ENCODE measurements around the gene SELENOP.
"Not testable (repeated sequence)": the region's sequence is repeated elsewhere in the genome, so short reads cannot be mapped to it uniquely, and the experiment has no call there.

The SELENOP gene

DNA sequence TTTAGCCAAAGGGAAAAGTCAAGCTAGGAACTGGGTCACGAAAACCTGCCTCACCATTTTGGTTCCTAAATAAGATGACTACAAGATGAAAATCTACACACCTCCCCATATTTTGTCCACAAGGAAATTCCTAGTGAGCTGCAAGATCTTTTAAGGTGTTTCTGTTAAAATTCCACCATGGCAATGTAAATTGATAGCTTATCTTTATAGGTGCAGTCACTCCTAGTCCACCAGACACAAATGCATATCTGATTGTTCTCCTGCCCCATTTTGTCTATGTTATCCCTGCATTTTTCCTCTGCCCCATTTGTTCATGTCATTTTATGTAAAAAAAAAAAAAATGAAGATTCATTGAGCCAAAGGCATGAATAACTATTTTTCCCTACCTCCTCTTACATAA, 41.1 kb upstream of the SELENOP start:
- TF ChIP-seq, protein P1, sequence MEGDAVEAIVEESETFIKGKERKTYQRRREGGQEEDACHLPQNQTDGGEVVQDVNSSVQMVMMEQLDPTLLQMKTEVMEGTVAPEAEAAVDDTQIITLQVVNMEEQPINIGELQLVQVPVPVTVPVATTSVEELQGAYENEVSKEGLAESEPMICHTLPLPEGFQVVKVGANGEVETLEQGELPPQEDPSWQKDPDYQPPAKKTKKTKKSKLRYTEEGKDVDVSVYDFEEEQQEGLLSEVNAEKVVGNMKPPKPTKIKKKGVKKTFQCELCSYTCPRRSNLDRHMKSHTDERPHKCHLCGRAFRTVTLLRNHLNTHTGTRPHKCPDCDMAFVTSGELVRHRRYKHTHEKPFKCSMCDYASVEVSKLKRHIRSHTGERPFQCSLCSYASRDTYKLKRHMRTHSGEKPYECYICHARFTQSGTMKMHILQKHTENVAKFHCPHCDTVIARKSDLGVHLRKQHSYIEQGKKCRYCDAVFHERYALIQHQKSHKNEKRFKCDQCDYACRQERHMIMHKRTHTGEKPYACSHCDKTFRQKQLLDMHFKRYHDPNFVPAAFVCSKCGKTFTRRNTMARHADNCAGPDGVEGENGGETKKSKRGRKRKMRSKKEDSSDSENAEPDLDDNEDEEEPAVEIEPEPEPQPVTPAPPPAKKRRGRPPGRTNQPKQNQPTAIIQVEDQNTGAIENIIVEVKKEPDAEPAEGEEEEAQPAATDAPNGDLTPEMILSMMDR (IDR thresholded peaks at IDR 0.05; ENCODE audit: extremely low read depth, missing control alignments) = no peak
- DNase-seq (ENCODE audit: low spot score) = no peak

DNA sequence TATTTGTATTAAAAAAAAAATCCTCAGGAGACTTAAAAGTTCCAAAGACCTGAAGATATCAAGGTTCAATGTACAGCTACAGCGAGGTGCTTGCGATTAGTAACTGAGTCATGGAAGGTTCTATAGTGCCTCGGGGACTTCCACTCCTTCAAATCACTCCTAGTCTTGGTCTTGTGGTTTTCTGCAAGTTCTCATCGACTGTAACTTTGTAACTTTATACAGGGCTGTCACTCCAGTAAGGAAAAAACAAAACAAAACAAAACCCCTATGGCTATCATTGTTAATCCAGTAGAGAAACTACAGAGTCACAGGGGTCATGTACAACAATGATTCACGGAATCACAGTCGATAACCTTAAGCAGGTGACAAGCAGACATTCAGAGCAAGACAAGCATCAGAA, 39.8 kb upstream of the SELENOP start:
- TF ChIP-seq, protein P1 (IDR thresholded peaks at IDR 0.05; ENCODE audit: extremely low read depth, missing control alignments) = no peak
- no peak for DNase-seq (ENCODE audit: low spot score)

DNA sequence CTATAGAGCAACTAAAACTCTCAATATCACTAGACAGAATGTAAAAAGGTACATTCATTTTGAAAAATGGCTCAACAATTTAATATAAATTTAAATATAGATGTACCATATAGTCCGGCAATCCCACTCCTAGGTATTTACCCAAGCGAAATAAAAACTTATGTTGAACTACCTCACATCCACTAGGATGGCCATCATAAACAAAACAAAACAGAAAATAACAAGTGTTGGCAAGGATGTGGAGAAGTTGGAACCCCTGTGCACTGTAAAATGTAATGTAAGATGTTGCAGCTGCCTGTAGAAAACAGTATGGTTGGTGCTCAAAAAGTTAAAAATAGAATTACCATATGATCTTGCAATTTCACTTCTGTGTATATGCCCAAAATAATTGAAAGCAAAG, 36.9 kb upstream of the SELENOP start:
- no peak for DNase-seq (ENCODE audit: low spot score)
- TF ChIP-seq, protein P1 (IDR thresholded peaks at IDR 0.05; ENCODE audit: extremely low read depth, missing control alignments) = no peak

DNA sequence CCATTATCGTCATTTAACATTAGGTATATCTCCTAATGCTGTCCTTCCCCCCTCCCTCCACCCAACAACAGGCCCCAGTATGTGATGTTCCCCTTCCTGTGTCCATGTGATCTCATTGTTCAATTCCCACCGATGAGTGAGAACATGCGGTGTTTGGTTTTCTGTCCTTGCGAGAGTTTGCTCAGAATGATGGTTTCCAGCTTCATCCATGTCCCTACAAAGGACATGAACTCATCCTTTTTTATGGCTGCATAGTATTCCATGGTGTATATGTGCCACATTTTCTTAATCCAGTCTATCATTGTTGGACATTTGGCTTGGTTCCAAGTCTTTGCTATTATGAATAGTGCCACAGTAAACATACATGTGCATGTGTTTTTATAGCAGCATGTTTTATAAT, 32.7 kb upstream of the SELENOP start:
- DNase-seq (ENCODE audit: low spot score) = not testable (repeated sequence)

DNA sequence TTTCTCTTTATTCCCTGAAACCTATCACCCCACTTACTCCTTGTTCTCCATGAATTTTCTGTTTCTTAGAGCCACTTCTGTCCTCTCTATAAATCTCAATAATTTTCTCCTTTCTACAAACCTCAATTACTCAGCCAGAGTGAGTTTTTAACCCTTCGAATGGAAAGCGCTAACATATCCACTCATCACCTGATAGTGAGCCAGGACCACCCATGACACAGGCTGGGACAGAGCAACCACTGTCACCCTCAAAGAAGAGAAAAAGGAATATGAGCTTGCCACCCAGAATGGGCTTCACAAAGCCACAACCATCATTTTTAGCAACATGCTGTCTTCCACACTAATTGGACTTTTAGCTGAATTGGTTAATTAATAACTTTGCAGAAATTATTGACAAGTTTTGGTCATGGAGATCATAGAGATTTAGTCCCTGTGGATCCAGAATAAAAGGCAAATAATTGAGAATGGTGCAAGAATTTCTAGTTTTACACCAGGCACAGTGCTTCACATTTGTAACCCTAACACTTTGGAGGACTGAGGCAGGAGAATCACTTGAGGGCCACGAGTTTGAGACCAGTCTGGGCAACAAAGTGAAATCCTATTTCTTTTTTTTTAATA, 32.1 kb upstream of the SELENOP start:
- TF ChIP-seq, protein P1 (IDR thresholded peaks at IDR 0.05; ENCODE audit: extremely low read depth, missing control alignments) = no peak
- no peak for DNase-seq (ENCODE audit: low spot score)

DNA sequence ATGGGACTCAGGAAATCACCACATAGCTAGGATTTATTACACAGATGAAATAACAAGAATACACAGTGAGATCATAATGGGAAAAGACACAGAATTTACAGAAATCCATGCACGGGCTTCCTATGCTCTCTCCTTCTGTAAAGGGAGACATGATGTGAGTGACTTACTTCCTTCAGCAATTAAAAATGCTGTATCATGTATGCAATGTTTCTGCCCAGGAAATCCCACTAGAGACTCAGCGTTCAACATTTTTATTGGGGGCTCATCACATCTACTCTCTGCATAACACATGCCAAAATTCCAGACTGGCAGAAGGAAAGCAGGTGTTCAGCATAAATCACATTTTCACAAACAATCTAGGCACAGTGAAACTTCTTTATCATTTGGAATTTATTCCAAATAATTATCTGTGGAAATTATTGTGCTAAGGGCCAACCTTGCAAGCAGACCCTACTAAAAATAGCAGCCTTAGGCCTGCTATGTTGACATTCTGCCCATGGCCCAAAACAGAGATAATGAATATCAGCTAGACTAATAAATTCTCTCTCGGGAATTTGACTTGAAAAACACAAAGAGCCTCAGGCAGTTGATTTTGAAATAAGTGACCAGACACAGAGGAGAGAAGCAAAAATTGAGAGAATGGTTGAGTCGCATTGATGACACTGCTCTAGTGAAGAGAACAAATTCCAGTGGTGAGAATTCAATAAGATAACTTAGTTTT, 31.4 kb upstream of the SELENOP start:
- no peak for DNase-seq (ENCODE audit: low spot score)

DNA sequence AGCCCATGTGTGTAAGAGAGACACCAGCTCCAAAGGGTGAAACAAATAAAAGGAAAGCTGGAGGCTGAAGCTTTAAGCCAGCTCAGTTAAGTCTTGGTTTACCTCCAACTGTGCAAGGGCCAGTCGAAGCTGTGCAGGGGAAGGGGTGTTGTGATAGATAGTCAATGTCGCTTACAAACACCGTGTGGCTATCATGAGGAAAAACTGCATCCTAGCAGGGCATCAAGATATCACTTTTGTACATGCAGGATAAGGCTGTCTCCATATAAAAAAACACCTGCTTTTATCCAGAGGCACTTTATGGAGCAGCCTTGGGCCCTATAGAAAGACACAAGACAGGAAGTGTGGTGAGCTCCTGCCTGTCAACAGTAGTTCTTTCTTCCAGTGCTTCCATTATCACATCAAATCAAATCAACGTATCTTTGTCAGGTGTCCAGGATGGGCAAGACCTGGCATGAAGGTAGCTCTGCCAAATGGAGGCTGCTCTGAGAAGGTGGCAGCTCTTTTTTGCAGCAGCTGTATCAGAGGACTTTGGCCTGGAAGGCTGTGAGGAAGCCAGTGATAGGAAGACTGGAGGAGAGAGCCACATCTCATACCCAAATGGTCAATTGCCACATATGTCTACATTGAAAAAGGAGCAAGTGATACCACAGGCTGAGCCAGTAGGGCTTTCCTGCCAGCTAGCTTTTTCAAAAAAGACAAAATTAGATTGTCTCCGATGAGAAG, 29.3 kb upstream of the SELENOP start:
- DNase-seq (ENCODE audit: low spot score) = no peak
- TF ChIP-seq, protein P1 (IDR thresholded peaks at IDR 0.05; ENCODE audit: extremely low read depth, missing control alignments) = no peak

More for the DNA sequence above, 31.4 kb upstream of the SELENOP start:
- TF ChIP-seq, protein P1 (IDR thresholded peaks at IDR 0.05; ENCODE audit: extremely low read depth, missing control alignments) = no peak

Measured in GM20000 (cell line).